C4-2B (cell line): ENCODE measurements around the gene PLA2G4B.

Source experiments
- ZFX ChIP-seq: fragments of 450-650 bp; IDR thresholded peaks from 2 replicates; pipeline ENCODE4 v1.6.1; 2017
- TF ChIP-seq, protein P1 (sequence below): fragments of 450-650 bp; conservative IDR thresholded peaks from 2 replicates; pipeline ENCODE4 v1.5.1; 2017; ENCODE audit warnings: mild to moderate bottlenecking

DNA sequence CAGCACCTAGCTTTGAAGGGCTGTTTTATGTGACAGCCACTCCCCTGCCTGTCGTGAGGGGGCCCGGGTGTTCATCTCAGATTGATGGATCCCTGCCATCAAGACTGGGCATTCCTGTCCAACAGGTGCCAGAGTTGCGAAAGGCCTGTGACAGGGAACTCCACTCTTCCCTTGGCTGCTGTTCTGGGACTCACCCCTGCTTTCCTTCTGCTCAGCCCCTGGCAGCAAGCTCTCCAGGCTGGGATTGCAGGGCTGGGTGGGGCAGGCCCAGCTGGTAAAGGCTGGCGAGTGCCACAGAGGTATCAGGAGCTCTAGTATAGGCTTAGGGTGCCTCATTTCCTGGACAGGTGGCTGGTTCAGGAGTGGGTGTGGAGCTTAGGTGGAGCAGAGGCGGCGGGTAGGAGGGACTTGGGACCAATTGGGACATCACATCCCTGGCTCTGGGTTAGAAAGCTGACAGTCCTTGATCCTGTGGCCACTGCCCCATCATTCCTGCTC, at the start of gene PLA2G4B:
- TF ChIP-seq, protein P1, sequence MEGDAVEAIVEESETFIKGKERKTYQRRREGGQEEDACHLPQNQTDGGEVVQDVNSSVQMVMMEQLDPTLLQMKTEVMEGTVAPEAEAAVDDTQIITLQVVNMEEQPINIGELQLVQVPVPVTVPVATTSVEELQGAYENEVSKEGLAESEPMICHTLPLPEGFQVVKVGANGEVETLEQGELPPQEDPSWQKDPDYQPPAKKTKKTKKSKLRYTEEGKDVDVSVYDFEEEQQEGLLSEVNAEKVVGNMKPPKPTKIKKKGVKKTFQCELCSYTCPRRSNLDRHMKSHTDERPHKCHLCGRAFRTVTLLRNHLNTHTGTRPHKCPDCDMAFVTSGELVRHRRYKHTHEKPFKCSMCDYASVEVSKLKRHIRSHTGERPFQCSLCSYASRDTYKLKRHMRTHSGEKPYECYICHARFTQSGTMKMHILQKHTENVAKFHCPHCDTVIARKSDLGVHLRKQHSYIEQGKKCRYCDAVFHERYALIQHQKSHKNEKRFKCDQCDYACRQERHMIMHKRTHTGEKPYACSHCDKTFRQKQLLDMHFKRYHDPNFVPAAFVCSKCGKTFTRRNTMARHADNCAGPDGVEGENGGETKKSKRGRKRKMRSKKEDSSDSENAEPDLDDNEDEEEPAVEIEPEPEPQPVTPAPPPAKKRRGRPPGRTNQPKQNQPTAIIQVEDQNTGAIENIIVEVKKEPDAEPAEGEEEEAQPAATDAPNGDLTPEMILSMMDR, result no peak
- TF ChIP-seq ZFX, result no peak
